KG1 (cell line): ENCODE results near the gene ASCL2.
"Not testable (repeated sequence)": the region's sequence is repeated elsewhere in the genome, so short reads cannot be mapped to it uniquely, and the experiment has no call there.

ENCODE experiments used
- DNase-seq: peaks from one replicate; lab custom pipeline; 2025; lab: John Stamatoyannopoulos, UW

ASCL2 gene

GRCh38 chr11:2297623-2298030 is 27.2 kb upstream of the ASCL2 start:
- no peak for DNase-seq

GRCh38 chr11:2296913-2297622 is 26.7 kb upstream of the ASCL2 start:
- DNase-seq, result no peak

- no peak for DNase-seq
Observed at GRCh38 chr11:2295971-2296912, 25.9 kb upstream of the ASCL2 start.

GRCh38 chr11:2294926-2295290 is 24.5 kb upstream of the ASCL2 start:
- DNase-seq, result no peak

- no peak for DNase-seq
Observed at GRCh38 chr11:2293984-2294925, 23.9 kb upstream of the ASCL2 start.

GRCh38 chr11:2293531-2293971 is 23.2 kb upstream of the ASCL2 start:
- DNase-seq, result no peak

GRCh38 chr11:2290351-2290841 is 20.0 kb upstream of the ASCL2 start:
- DNase-seq, result no peak

- DNase-seq, result no peak
Observed at GRCh38 chr11:2289859-2290258, 19.5 kb upstream of the ASCL2 start.

- no peak for DNase-seq
Observed at GRCh38 chr11:2289350-2289749, 19.0 kb upstream of the ASCL2 start.

GRCh38 chr11:2287091-2287490 is 16.7 kb upstream of the ASCL2 start:
- DNase-seq, result no peak

- not testable (repeated sequence) for DNase-seq
Observed at GRCh38 chr11:2286350-2286749, 16.0 kb upstream of the ASCL2 start.

GRCh38 chr11:2280208-2280607 is 9.8 kb upstream of the ASCL2 start:
- DNase-seq, result no peak

GRCh38 chr11:2277933-2278523 is 7.6 kb upstream of the ASCL2 start:
- DNase-seq, result no peak

- DNase-seq, result no peak
Observed at GRCh38 chr11:2277008-2277346, 6.6 kb upstream of the ASCL2 start.

GRCh38 chr11:2276280-2277007 is 6.1 kb upstream of the ASCL2 start:
- DNase-seq, result no peak

GRCh38 chr11:2275334-2276279 is 5.2 kb upstream of the ASCL2 start:
- no peak for DNase-seq

GRCh38 chr11:2273771-2274170 is 3.4 kb upstream of the ASCL2 start:
- DNase-seq, result no peak

- no peak for DNase-seq
Observed at GRCh38 chr11:2273311-2273710, 2.9 kb upstream of the ASCL2 start.

- no peak for DNase-seq
Observed at GRCh38 chr11:2272946-2273280, 2.5 kb upstream of the ASCL2 start.
